GM19240 (cell line): ENCODE data around the gene GAL3ST2.
"Not testable (repeated sequence)": the region's sequence is repeated elsewhere in the genome, so short reads cannot be mapped to it uniquely, and the experiment has no call there.

Source experiments
- DNase-seq: peaks from one replicate; pipeline ENCODE4 v3.0.0; 2011; ENCODE audit warnings: low spot score; ENCODE audit not compliant: insufficient read length

The GAL3ST2 gene

DNA sequence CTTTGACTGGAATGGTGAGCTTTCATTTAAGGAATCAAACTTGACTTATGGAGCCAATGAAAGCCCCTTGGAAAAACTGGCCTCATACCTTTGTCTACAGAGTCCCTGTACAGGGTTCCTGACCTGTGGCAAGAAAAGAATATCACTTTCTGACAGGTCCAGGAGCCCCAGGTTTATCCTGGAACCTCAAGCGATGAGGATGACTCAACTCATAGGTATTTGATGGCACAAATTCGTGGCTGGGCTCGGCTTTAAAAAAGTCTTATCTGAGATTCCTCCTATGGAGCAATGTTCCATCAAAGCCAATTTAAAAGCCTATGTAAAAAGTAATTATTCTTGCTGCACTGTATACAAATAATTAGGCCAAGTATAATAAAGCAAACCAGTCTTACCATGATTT, 14.8 kb downstream of the GAL3ST2 start:
- not testable (repeated sequence) for DNase-seq

DNA sequence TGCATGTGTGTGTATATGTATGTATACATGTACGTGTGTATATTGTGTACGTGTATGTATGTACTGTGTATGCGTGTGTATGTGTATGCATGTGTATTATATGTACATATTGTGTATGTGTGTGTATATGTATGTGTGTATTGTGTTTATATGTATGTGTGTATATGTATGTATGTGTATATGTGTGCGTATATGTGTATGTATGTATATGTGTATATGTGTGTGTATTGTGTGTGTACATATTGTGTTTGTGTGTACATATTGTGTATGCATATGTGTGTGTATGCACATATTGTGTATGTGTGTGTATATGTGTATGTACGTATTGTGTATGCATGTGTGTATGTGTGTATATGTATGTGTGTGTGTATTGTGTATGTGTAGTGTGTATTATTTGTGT, 16.8 kb downstream of the GAL3ST2 start:
- DNase-seq = no peak

DNA sequence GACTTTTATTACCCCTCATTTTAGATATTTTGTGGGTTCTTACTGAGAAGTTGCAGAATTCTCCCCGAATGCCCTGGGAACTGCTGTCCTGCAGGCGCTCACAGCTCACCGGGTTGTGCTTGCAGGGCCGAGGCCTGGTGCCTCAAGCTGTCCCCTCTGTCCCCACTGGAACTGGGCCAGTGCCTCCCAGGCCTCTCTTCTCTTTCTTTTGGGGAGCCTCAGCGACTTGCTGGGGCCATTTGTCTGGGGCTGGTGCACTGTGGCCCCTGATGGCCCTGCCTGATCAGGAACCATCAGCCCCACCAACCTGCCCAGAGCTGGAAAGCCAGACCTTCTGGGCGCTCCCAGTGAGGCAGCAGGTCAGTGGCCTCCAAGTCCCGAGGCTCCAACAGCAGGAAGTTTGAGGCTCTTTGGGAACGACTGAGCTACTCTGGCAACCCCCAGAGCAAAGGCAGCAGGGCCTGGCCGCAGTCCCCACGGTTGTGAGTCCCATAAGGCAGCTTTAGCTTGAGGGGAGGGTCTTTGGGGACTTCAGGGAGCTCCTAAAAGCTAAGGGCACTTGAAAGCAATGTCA, 17.7 kb downstream of the GAL3ST2 start:
- DNase-seq = no peak

DNA sequence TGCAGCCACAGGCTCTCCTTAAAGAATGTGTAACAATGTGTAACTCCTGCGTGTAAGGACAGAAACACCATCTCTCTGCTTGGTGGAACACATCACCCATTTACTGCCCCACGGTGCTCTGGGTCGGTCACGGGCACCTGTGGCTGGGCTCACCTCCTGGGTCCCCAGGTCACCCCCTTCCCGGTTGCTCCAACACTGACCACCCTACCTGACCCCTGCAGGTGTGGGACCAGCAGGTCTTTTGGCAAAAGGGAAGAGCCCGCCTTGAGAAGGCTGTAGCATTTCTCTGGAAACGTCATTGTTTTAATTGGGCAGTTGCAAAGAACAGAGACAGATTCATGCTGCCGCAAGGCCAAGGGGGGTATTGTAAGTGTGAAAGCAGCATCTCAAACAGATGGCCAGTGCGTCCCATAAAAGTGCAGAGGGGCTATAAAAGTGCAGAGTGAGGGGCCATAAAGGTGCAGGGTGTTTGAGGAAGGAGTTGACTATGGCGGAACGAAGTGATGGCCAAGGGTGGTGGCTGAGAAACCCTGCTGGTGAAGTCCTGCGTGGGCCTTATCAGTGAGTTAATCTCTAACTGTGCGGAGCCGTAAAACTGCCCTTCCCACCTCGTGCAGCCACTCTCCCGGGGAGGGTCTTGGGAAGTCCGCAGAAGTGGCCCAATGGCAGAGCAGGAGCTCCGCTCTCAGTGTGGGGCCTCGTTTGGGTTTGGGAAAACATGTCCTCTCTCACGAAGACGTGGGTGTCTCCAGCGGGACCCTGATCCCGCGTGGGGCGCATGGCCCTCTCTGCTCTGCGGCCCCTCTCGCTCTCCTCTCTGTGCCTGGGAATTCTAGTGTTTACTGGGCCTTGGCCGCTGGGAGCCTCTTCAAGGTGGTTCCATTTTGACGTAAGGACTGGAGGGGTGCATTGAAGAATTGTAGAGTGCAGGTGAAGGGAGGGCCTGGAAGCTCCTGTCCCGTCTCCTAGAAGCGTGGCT, 18.7 kb downstream of the GAL3ST2 start:
- DNase-seq = no peak

DNA sequence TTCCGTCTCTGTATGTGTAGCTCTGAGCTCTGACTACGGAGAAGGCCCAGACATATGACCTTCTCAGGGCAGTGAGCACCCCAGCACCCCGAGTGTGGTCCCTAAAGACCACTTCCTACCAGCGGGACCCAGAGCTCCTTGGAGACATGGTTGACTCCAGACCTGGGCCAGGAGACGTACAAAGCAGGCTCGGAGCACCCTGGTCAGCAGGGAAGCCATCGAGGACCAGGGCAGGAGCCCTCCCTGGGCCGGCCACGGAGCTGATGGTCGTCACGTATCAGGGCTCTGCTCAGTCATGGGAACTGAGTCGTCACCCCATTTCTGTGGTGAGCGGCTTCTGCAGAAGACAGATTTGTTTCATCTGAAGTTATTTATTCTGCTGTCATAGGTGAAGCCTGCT, 19.6 kb downstream of the GAL3ST2 start:
- DNase-seq = no peak

DNA sequence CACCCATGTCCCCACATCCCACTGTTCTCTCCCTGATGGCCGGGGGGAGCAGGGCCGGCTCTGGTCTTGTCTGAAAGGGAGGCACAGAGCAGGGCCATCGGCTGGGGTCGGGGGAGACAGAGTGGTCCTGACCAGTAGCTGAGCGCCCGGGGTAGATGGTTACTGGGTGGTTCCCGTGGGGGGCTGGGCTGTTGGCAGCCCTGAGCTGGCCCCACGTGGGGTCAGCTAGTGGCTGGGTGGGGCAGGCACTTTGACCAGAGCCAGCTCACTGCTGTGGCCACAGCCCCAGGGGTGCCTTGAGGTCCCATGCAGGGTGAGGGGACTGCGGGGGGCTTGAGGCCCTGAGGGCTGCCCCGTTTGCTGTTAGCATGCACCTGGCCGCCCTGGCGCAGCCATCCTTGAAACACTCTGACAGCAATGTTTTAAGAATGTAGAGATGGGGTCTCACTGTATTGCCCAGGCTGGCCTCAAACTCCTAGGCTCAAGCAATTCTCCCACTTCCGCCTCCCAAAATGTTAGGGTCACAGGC, 20.1 kb downstream of the GAL3ST2 start:
- DNase-seq = no peak

DNA sequence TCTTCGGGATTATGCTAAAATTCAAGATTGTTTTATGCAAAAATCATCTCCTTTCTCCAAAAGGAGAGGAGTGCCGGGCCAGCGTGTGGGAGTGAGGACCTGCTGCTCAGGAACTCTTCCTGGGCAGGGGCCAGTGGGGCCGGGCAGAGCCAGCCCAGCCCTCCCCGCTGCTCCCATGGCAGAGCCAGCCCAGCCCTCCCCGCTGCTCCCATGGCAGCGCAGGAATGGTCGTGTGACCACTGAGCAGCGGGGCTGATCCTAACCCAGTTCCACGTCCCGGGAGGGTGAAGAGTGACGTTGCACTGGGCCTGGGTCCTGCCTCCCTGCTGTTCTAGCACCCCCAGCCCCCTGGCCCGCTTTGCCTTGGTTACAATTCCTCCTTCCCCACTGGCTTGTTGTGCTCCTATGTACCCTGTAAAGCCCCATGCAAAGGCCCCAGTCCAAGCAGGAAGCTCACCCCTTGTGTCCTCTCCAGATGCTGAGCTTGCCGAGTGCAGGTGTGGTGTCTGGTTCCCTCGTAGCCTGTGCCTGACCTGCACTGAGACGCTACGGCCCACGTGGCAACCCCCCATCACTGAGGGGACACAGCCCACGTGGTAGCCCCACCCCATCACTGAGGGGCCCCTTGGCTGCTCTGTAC, 20.9 kb downstream of the GAL3ST2 start:
- no peak for DNase-seq

DNA sequence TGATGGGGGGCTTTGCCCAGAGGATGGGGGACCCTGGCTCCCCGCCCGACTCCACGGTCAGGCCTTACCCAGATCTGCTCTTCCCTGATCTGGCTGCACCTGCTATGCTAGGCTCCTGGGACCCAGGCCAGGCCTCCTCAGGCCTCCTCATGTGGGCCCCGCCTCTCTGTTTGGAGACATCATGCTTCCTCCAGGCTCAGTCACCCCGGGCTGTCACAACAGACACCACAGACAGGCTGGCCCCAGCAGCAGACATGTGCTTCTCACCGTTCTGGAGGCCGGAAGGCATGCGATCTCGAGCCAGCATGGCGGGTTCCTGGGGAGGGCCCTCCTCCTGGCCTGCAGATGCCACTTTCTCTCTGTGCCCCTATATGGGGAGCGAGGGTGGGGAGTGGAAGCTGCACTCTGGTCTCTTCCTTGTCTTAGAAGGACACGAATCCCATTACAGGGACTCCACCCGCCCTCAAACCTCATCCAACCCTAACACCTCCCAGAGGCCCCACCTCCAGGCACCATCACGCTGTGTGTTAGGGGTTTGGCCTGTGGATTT, 21.5 kb downstream of the GAL3ST2 start:
- DNase-seq = no peak

DNA sequence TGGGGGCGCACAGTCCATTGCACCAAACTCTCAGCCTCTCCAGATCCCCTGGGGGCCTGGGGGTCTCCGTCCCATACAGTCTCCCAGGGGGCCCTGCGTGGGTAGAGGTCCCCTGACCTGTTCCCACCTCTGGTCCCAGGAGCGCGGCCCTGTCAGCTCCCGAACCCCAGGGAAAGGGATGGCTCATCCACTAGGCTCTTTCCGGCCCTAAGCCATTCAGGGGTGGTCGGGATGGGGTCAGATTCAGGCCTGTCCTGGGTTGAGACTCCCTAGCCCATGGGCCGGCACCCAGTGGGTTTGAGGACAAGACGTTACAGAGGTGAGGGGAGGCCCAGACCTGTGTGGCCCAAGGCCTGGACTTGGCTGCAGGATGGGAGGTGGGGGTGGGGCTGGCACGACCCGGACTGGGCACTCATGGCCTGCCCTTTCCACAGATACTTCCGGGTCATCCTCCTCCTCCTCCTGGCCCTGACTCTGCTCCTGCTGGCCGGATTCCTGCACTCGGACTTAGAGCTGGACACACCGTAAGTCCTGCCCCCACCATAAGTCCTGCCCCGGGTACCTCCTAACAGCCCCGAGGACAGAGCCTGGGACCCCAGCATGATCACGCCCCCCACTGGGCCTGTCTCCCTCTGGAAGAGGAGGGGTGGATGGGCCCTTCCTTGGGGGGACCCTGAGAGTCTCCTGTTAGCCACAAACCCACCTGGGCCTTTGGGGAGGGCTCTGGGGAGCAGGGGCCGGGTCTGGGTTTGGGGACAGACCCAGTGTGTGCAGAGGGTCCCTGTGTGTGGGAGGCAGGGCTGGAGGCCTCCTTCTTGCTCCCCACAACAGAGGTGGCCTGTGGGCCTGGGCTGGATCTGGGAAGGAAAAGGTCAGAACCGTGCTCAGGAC, 22.3 kb downstream of the GAL3ST2 start:
- no peak for DNase-seq

DNA sequence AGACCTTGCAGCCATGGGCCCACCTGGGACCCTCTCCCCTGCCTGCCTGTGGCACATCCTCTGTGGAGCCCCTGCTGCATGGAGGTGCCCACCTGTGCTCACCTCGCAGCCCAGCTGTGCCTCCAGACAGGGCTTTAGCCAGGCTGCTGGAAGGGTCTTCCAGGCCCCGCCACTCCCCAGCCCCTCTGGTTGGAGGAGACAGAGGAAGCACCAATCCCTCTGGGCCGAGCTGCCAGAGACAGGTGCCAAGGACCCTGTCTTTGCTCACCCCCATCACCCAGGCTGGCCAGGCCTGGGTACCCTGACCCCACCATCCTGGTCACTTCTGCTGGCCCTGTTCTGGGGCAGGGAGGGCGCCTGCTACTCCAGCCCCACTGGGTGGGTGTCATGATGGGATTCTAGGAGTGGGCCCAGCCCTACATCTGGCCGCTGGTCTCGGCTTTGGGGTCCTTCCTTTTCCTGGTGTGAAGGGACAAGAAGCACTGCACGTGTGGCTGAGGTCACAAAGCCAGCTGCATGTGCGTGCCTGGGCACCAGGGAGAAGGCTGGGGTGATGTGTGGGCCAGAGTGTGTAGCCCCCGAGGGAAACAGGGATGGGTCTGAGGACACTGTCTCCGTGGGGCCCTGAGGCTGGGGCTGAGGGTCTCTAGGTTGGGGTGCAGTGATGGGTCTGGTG, 23.0 kb downstream of the GAL3ST2 start:
- DNase-seq = no peak

DNA sequence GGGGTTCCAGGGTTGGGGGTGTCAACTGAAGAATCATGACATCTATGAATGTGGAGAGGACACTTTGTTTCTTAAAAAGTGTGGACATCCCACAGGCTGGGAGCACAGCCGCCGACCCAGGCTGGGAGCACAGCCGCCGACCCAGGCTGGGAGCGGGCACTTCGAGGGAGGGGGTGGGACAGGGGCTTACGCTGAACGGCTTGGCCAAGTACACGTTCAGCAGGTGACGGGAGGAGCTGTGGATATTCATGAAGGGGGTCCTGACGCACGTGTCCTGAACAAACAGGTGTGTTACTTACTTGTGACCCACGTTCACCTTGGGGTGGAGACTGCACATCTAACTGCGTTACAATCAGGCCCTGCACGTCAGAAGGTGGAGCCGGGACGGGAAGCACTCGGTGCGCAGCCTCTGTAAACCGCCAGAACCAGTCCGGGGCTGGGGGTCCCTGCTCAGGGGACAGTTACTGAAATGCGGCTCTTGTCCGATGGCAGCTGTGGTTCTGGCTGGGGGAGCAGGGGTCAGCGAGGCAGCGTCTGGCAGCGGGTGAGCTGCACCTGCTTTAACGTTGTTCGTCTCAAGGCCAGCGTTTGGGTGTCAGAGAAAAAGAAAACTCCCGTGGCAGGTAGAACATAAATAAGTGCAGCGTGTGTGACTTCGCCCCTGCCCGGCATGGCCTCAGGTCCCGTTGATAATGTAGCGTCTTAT, 23.7 kb downstream of the GAL3ST2 start:
- not testable (repeated sequence) for DNase-seq

DNA sequence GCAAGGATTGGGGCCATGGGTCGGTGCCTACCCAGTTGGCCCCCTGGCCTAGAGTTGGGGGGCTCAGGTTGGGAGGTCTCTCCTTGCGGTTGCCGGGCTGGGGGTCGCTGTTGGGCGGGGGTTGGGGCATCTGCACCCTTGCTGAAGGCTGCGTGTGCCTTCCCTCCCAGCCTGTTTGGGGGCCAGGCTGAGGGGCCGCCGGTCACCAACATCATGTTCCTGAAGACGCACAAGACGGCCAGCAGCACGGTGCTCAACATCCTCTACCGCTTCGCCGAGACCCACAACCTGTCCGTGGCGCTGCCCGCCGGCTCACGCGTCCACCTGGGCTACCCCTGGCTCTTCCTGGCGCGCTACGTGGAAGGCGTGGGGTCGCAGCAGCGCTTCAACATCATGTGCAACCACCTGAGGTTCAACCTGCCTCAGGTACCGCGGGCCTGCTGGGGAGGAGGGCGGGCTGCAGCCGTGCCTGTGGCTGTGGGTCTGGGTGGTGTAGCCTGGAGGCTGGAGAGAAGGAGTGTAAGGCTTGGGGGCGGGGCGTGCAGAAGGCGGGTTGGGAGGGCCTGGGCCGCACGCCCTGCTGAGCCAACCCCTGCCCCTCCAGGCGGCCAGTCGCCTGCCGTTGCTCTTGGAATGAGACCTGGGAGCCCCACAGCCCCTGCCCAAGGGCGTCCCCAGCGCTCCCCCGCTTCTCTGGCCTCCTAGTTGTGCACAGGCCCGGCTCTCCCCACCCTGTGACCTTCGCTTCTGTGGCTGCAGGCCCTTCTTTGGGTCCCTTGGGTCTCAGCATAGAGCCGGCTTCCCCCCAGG, 25.2 kb downstream of the GAL3ST2 start:
- DNase-seq = no peak

DNA sequence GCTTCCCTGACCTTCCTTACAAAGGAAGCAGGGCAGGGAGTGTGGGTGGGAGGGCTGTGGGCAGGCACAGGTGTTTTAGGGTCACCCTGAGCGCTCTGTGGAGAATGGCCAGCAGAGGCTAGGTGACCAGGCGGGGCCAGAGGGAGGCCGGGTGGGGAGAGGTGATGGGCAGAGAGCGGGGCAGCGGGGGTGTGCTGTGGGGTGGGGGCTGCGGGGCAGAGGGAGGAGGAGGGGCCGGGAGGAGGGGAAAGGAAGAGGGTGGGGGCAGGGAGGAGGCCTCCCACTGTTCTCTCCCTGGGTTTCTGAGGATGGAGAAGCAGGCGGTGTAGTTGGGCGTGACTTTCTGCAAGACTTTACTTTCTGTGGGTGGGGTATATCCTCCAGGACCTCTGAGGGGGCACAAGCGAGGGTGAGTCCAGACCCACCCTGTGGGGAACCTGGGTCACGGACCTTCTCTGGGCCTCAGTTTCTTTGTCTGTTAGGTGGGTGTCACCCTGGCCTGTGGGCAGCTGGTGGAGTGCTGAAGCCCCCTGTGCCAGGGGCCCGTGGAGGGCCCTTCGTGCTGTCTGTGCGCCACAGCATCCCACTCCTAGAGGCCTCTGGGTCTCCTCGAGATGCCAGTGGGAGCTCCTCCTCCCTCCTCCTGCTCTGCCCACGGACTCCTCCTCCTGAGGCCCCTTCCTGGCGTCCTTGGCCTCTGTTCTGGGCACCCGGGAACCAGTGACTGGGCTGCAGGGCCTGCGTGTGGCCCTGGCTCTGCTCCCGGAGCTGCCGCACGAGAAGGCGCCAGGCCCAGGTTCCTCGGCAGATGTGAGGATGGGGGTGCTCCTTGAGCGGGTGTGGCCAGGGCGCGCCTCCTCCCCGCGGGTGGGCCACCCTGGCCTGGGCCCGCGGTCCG, 26.0 kb downstream of the GAL3ST2 start:
- no peak for DNase-seq

DNA sequence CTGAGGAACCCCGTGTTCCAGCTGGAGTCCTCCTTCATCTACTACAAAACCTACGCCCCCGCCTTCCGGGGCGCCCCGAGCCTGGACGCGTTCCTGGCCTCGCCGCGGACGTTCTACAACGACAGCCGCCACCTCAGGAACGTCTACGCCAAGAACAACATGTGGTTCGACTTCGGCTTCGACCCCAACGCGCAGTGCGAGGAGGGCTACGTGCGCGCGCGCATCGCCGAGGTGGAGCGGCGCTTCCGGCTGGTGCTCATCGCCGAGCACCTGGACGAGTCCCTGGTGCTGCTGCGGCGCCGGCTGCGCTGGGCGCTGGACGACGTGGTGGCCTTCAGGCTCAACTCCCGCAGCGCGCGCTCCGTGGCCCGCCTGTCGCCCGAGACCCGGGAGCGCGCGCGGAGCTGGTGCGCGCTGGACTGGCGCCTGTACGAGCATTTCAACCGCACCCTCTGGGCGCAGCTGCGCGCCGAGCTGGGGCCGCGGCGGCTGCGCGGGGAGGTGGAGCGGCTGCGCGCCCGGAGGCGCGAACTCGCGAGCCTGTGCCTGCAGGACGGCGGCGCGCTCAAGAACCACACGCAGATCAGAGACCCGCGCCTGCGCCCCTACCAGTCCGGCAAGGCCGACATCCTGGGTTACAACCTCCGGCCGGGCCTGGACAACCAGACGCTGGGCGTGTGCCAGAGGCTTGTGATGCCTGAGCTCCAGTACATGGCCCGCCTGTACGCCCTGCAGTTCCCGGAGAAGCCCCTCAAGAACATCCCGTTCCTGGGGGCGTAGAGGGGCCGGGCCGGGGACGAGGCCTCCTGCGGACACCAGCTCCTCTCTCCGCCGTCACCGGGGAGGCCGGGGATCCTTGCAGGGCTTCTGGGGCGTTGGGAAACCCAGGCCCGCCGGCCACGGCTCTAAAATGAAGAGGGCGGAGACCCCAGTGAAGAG, 27.0 kb downstream of the GAL3ST2 start:
- DNase-seq = no peak

DNA sequence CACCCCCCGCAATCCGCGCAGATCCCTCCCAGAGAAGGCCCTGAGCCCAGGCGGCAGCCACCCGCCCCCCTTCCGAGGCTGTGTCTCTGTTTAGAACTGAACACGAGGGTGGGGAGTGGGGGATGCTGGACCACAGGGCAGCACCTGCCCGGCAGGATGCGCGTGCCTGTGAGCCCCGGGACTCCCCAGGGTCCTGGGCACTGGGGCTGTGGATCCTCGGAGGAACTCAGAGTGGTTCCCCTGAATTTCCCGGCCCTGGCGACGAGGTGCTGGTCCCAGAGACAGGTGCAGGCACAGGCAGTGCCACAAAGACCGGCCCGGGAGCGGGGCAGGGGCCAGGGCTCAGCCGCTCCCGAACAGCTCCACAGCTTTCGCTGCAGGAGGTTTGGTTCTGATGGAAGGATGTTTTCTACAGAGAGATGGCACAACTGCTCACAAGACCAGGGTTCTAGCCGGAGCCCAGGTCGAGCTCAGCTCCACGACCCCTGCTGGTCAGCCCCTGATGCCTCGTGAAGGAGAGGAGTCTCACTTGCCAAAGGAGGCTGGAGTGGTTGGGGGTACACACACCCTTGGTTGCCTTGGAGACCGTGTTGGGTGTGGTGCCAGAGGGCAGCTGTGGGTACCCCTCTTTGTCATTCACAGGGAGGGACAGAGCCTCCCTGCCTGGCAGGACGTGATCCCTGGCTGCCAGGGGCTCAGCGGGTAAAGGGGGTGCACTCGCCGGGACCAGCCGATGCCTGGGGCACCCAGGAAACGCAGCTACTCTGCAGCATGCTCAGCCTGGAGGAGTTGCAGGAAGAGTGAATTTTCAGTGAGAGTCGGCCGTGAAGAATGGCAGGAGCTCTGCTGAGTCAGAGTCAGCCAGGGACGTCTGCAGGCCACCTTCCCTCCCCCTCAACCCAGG, 28.0 kb downstream of the GAL3ST2 start:
- DNase-seq = peak; percentile 26

DNA sequence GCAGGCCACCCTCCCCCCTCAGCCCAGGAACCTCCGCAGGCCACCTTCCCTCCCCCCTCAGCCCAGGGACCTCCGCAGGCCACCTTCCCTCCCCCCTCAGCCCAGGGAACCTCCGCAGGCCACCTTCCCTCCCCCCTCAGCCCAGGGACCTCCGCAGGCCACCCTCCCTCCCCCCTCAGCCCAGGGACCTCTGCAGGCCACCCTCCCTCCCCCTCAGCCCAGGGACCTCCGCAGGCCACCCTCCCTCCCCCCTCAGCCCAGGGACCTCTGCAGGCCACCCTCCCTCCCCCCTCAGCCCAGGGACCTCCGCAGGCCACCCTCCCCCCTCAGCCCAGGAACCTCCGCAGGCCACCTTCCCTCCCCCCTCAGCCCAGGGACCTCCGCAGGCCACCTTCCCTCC, 29.6 kb downstream of the GAL3ST2 start:
- DNase-seq = not testable (repeated sequence)
